ENCODE data around the gene CERKL.
"Not testable (repeated sequence)": the region's sequence is repeated elsewhere in the genome, so short reads cannot be mapped to it uniquely, and the experiment has no call there.

Gene CERKL, protein sequence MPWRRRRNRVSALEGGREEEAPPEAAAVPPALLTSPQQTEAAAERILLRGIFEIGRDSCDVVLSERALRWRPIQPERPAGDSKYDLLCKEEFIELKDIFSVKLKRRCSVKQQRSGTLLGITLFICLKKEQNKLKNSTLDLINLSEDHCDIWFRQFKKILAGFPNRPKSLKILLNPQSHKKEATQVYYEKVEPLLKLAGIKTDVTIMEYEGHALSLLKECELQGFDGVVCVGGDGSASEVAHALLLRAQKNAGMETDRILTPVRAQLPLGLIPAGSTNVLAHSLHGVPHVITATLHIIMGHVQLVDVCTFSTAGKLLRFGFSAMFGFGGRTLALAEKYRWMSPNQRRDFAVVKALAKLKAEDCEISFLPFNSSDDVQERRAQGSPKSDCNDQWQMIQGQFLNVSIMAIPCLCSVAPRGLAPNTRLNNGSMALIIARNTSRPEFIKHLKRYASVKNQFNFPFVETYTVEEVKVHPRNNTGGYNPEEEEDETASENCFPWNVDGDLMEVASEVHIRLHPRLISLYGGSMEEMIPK

DNA sequence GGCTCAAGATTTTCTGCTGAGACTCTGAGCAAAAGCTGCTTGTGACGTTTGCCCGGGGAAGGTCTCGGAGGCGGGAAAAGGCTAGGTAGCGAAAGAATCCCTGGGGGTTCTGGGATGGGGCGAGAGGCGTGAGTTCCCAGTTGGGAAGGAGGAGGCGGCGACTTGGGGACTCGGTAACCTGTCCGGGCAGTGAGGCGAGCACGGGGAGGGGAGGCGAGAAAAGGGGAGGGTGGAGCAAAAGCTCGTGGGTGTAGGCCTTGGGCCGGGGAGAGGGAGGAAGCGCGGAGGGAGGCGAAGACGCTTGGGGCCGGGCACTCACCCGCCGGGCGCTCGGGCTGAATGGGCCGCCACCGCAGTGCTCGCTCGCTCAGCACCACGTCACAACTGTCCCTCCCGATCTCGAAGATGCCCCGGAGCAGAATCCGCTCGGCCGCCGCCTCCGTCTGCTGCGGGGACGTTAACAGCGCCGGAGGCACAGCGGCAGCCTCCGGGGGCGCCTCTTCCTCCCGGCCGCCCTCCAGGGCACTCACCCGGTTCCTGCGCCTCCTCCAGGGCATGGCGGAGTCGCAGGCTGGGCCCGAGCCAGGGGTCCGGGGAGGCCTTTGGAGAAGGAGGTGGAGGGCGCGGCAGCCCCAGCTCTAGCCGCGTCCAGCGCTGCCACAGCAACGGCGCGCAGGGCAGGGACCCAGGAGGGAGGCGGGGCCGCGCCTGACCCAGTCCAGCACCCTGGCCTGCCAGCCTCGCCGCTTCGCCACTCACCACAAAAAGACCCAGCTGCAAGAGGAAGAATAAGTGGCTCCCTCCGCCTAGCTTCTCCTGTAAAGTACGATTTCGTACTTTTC is at the start of gene CERKL:
Gene CERKL (minus strand): TSS at position 656 of the 842 bp plus-strand sequence. CDS start 99 bp downstream, at position 557.
- no peak for DNase-seq

- DNase-seq, result not testable (repeated sequence)
Observed at GRCh38 chr2:181702519-181702918, 45.6 kb upstream of the CERKL start.

DNA sequence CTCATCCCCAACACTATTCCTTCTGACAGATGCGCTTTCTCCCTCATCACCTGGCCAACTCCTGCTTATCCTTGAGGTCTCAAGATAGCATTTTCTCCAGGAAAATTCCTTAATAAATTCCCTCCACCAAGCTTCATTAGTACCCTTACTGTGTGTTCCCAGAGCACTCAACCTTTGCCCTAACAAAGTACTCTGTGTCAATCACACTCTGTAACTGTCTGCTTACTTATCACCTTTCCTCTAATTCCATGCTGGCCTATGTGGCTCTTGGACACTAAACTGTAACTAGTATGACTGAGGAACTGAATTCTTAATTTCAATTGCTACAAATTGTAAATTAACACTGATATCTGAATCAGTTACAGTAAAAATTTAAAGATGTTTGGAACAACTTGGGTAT is 41.3 kb upstream of the CERKL start:
- no peak for DNase-seq

DNA sequence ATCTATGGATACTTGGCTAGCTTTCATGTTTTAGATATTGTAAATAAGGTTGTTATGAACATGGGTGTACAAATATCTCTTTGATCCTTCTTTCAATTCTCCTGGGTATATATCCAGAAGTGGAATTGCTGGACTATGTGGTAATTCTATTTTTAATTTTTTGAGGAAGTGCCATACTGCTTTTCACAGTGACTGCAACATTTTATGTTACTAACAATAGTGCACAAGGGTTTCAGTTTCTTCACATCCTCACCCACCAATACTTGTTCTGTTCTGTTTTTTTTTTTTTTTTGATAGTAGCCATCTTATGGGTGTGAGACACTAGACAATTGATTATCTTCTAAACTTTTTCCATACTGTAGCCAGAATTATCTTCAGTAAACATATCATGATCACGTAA is 40.7 kb upstream of the CERKL start:
- no peak for DNase-seq

DNA sequence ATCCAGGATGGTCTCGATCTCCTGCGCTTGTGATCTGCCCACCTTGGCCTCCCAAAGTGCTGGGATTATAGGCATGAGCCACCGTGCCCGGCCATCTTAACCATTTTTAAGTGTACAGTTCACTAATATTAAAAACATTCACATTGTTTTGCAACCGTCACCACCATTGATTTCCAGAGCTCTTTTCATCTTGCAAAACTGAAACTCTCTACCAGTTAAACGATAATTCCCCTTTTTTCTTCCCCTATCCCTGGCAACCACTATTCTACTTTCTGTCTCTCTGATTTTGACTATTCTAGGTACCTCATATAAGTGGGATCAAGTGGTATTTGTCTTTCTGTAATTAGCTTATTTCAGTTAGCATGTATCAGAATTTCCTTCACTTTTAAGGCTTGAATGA is 40.2 kb upstream of the CERKL start:
- DNase-seq, result no peak

GRCh38 chr2:181694271-181694670 is 37.4 kb upstream of the CERKL start:
- DNase-seq, result no peak

DNA sequence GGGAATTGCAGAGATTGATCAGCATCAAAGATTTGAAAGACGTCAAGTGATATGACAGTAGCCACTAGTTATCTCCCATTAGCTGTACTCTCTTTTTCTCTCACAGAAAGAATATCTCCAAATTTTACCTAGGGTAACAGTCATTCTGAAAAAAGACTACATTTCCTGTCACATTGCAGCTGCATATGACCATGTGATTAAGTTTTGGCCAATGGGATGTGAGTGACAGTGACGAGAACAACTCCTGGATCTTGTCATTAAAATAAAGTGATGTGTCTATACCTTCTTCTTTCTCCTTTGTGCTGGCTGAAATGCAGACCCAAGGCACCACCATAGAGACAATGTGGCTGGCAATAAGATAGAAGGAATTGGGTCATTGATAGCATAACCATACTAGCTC is 34.0 kb upstream of the CERKL start:
- no peak for DNase-seq

- no peak for DNase-seq
Observed at GRCh38 chr2:181686576-181687185, 29.8 kb upstream of the CERKL start.

GRCh38 chr2:181685150-181685688 is 28.3 kb upstream of the CERKL start:
- DNase-seq, result no peak

DNA sequence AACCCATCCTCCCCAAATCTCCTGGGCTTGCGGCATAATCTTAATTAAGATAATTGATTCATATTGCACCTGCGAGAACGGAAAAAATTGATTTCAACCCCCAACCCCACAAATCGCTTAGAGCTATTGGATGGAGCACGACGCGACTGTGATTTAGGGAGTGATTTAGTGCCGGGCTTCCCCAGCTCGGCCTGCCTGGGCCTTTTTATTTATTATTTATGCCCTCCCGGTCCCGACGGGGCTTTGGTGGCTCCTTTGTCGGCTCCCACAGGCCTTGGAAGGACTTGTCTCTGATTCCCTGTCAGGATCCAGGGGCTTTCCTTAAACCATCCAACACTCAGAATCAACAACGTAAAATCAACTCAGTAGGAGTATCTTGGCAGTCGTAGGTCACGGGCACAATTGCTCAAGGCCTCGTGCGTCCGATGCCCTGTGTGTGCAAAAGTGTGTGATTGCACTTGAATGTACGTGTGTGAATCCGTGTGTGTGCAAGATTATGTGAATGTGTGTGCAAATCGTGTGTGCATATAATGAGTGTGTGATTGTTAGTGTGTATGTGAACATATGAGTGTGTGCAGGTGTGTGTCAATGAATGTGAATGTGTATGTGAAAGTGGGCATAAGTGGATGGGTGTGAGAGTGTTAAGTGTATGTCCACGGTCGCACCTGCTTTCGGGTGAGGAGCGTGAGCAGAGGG is 27.7 kb upstream of the CERKL start:
- no peak for DNase-seq

DNA sequence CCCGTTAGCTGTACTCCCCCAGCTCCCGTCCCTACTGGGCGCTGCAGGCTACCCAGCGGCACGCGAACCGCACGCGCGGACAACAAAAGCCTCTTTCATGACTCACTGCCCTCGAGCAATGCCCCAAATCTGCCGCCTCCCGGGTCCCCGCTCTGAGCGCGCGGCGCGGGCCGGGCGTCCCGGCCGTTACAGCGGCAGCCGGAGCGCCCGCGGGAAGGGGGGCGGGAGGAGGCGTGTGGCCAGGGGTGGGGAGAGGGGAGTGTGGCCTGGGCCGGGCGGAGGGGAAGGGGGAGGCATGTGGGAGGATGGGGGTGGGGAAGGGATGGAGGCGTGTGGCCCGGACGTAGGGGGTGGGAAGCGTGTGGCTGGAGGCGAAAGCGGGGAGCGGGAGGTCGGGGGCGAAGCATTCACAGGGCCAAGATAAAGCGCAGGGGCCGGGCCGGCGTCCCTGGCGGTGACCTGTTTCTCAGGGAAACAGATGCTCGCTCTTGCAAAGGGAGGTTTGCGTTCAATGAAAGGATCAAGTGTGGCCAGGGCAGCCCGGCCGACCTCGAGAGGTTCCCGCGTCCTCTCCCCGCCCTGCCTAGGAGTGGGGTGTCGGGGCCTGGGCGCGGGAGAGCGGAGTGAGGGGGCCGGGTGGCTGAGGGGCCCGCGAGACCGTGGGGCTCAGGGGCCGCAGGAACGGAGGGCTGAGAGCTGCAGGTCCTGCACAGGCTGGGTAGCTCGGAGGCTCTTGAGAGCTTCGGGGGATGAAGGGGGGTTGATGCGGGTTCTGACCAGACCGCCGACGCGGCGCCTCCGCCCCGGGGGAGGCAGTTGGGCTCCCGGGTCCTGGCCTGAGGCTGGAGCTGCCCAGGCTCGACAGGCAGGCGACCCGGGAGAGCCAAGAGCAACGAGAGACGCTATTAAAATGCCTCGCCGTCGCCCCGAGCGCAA is 26.9 kb upstream of the CERKL start:
- DNase-seq, result no peak

GRCh38 chr2:181682795-181683517 is 26.1 kb upstream of the CERKL start:
- no peak for DNase-seq

DNA sequence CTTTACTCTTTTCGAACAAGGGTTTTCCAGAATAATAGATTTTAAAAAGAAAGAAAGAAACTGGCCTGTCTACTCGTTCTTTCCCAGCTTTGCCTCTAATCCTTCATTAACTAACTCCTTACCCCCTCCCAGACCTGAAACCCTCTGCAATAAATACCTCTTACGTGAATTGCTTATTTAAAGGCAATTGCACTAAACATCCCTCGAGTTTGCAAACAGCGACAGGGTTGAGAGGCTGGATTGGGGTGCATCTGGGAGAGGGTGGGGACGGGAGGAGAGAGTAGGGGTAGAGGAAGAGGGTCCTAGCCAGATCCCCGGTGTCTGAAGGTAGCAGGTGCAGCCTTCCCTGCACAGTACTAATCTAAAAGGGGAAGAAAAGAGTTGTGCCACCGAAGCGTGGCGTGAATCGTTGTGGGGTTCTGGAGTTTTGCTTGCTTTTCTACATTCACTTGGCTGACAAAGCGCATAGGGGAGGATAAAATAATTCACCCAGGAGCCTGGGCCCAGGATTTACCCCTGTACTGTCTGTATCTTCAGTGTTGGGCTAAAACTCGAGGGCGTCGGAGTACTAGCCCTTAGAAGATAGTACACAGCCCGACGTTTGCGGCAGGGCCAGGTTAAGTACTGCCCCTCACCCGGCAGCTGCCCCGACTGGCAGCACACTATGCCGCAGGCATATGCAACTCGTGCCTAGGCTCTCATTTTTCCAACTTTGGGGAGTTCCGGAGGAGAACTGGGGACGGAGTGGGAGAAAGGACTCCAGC is 25.3 kb upstream of the CERKL start:
- DNase-seq, result no peak

GRCh38 chr2:181680937-181681811 is 24.3 kb upstream of the CERKL start:
- DNase-seq, result no peak

- DNase-seq, result no peak
Observed at GRCh38 chr2:181680055-181680936, 23.4 kb upstream of the CERKL start, which contains the start of gene NEUROD1. TSS of gene NEUROD1 (minus strand) at chr2:181680517. CDS start at chr2:181678860, 1,657 bp downstream.

- no peak for DNase-seq
Observed at GRCh38 chr2:181679544-181679979, 22.7 kb upstream of the CERKL start.

- no peak for DNase-seq
Observed at GRCh38 chr2:181678861-181679543, 22.1 kb upstream of the CERKL start.

Data from activated gamma-delta T cell treated with Interleukin-2 at 50 U/mL for 16 hours (primary cell).